SK-N-SH (cell line): Measurements from ENCODE around the gene CA7. TPM values are rescaled to one million over a fixed set of nuclear protein-coding genes. Genes with fewer than 3 reads are reported as not detected.
"Not testable (repeated sequence)": the region's sequence is repeated elsewhere in the genome, so short reads cannot be mapped to it uniquely, and the experiment has no call there.

Source experiments
- CTCF ChIA-PET: fragments of 300-600, 350-600 bp; formaldehyde crosslinking; extraction: SDS; loops from one replicate; lab custom pipeline; 2021; lab: Yijun Ruan, JAX
- POLR2A ChIA-PET: fragments of 350-600 bp; sonication (Branson Sonifier 250); formaldehyde crosslinking; extraction: SDS; loops from one replicate; lab custom pipeline; 2020; ENCODE audit warnings: antibody characterized with exemption, inconsistent platforms; lab: Yijun Ruan, JAX
- DNase-seq: peaks from one replicate; pipeline ENCODE4 v3.0.0; 2012
- H2AFZ ChIP-seq: fragments of 200-600 bp; sonication (generic); 2 replicates; pipeline ENCODE4 v1.8.1; 2016; ENCODE audit warnings: antibody characterized with exemption, mild to moderate bottlenecking, low read depth
- H3F3A ChIP-seq: fragments of 200-600 bp; sonication (generic); replicated peaks from 2 replicates; pipeline ENCODE3; 2016; ENCODE audit warnings: antibody characterized with exemption, mild to moderate bottlenecking; ENCODE audit not compliant: insufficient read depth
- H3K27ac ChIP-seq, 2 experiments: fragments of 200-500 bp in 1 of 2; fragments of 200-600 bp in 1 of 2; sonication (Bioruptor generic) in 1 of 2; sonication (generic), shearing (Covaris generic) in 1 of 2; 2 replicates each; pipeline versions ENCODE4 v1.5.1 to v1.6.1; 2014 to 2016; ENCODE audit warnings: low read depth in 2 of 2, inconsistent platforms in 1 of 2, low read length in 1 of 2, mild to moderate bottlenecking in 1 of 2, mixed read lengths in 1 of 2
- H3K27me3 ChIP-seq: fragments of 200-600 bp; sonication (generic), shearing (Covaris generic); 2 replicates; pipeline ENCODE4 v1.6.1; 2016; ENCODE audit warnings: mixed run types; ENCODE audit not compliant: insufficient read depth
- H3K36me3 ChIP-seq, 2 experiments: fragments of 200-500 bp in 1 of 2; fragments of 200-600 bp in 1 of 2; sonication (Bioruptor generic) in 1 of 2; sonication (generic) in 1 of 2; replicated peaks in 1 of 2; 2 replicates each; pipeline versions ENCODE3 to v1.5.1; 2014 to 2016; ENCODE audit warnings: low read length in 1 of 2, mild to moderate bottlenecking in 1 of 2; ENCODE audit not compliant: insufficient read depth in 2 of 2, control insufficient read depth in 1 of 2
- H3K4me1 ChIP-seq, 2 experiments: fragments of 200-500 bp in 1 of 2; fragments of 200-600 bp in 1 of 2; sonication (Bioruptor generic) in 1 of 2; sonication (generic), shearing (Covaris generic) in 1 of 2; 2 replicates each; pipeline versions ENCODE4 v1.5.1 to v1.6.1; 2014 to 2016; ENCODE audit warnings: low read depth in 1 of 2, low read length in 1 of 2, mixed run types in 1 of 2; ENCODE audit not compliant: insufficient read depth in 2 of 2, control insufficient read depth in 1 of 2
- H3K4me2 ChIP-seq: fragments of 200-600 bp; sonication (generic), shearing (Covaris generic); 2 replicates; pipeline ENCODE4 v1.6.1; 2017; ENCODE audit warnings: mixed run types
- H3K4me3 ChIP-seq, 2 experiments: fragments of 200-500 bp in 1 of 2; fragments of 200-600 bp in 1 of 2; sonication (Bioruptor generic) in 1 of 2; sonication (generic), shearing (Covaris generic) in 1 of 2; 2 replicates each; pipeline versions ENCODE4 v1.5.1 to v1.8.1; 2014 to 2016; ENCODE audit warnings: low read depth in 2 of 2, inconsistent platforms in 1 of 2, low read length in 1 of 2, mild to moderate bottlenecking in 1 of 2, mixed read lengths in 1 of 2, moderate library complexity in 1 of 2
- H3K79me2 ChIP-seq: fragments of 200-600 bp; sonication (generic); 2 replicates; pipeline ENCODE4 v1.8.1; 2017; ENCODE audit warnings: mild to moderate bottlenecking; ENCODE audit not compliant: insufficient read depth
- H3K9ac ChIP-seq: fragments of 200-600 bp; sonication (generic); 2 replicates; pipeline ENCODE4 v1.6.1; 2017; ENCODE audit warnings: mixed run types
- H3K9me2 ChIP-seq: fragments of 200-600 bp; sonication (generic); 2 replicates; pipeline ENCODE4 v1.6.1; 2017; ENCODE audit warnings: mixed run types
- H3K9me3 ChIP-seq: fragments of 200-600 bp; sonication (generic); 2 replicates; pipeline ENCODE4 v1.6.1; 2017; ENCODE audit warnings: mixed run types, mild to moderate bottlenecking, moderate library complexity
- H4K20me1 ChIP-seq: fragments of 200-600 bp; sonication (generic); 2 replicates; pipeline ENCODE4 v1.6.1; 2017; ENCODE audit warnings: mild to moderate bottlenecking, mixed run types; ENCODE audit not compliant: insufficient read depth
- CHD2 ChIP-seq: fragments of 150-350 bp; IDR thresholded peaks from 2 replicates; pipeline ENCODE4 v1.6.1; 2018; ENCODE audit warnings: low read length; ENCODE audit not compliant: partially characterized antibody
- EZH2phosphoT487 ChIP-seq: fragments of 200-600 bp; sonication (generic); IDR thresholded peaks from 2 replicates; pipeline ENCODE4 v1.6.1; 2017; ENCODE audit warnings: low read depth, mixed run types, mild to moderate bottlenecking, antibody characterized with exemption, moderate library complexity, borderline replicate concordance
- FOXM1 ChIP-seq: IDR thresholded peaks from 2 replicates; pipeline ENCODE4 v1.4.0; 2012; ENCODE audit warnings: low read depth, mild to moderate bottlenecking
- GABPA ChIP-seq: IDR thresholded peaks from 2 replicates; pipeline ENCODE4 v1.4.0; 2012; ENCODE audit warnings: low read depth, mild to moderate bottlenecking
- PBX3 ChIP-seq: IDR thresholded peaks from 2 replicates; pipeline ENCODE4; 2012
- RAD21 ChIP-seq: IDR thresholded peaks from 2 replicates; pipeline ENCODE4 v1.6.1; 2012; ENCODE audit warnings: mild to moderate bottlenecking, low read length
- RXRA ChIP-seq: IDR thresholded peaks from 2 replicates; pipeline ENCODE4 v1.4.0; 2012; ENCODE audit warnings: low read depth, mild to moderate bottlenecking, borderline replicate concordance
- SIN3A ChIP-seq: IDR thresholded peaks from 2 replicates; pipeline ENCODE4 v1.6.1; 2012; ENCODE audit warnings: low read depth, mild to moderate bottlenecking, low read length, moderate library complexity, borderline replicate concordance
- TCF12 ChIP-seq: IDR thresholded peaks from 2 replicates; pipeline ENCODE4 v1.4.0; 2012
- TEAD4 ChIP-seq: IDR thresholded peaks from 2 replicates; pipeline ENCODE4 v1.4.0; 2012; ENCODE audit warnings: mild to moderate bottlenecking, borderline replicate concordance; ENCODE audit not compliant: insufficient read depth
- WGBS: methylation state at CpG from one replicate; pipeline ENCODE4 v1.1.6; 2017; ENCODE audit warnings: low lambda C conversion rate; 5-methylcytosine and 5-hydroxymethylcytosine counted together
- polyA plus RNA-seq, 3 experiments: library from polyadenylated mRNA; depleted of rRNA; stranded (reverse); fragments of >200 nt; gene quantifications; 2 replicates each; pipeline ENCODE4 v1.2.3, GENCODE V29; 2012
- TF ChIP-seq, protein P1 (sequence below): IDR thresholded peaks from 2 replicates; pipeline ENCODE4 v1.4.0; 2012; ENCODE audit warnings: low read depth, borderline replicate concordance
- TF ChIP-seq, protein P2 (sequence below): IDR thresholded peaks from 2 replicates; pipeline ENCODE4 v1.4.0; 2012; ENCODE audit warnings: low read depth
- TF ChIP-seq, protein P3 (sequence below): fragments of 150-350 bp; IDR thresholded peaks from 2 replicates; pipeline ENCODE4 v1.6.1; 2017; ENCODE audit warnings: antibody characterized with exemption, low read length, low read depth, borderline replicate concordance
- TF ChIP-seq, protein P4 (sequence below): IDR thresholded peaks from 2 replicates; pipeline ENCODE4 v1.4.0; 2012; ENCODE audit warnings: low read depth, borderline replicate concordance

The CA7 gene
- polyA plus RNA-seq, 1 of the 3 experiments (the other 2 are of a cell fraction) = 0.12 TPM

- TF ChIP-seq SIN3A (no peak), FOXM1 (no peak), EZH2phosphoT487 (no peak), CHD2 (no peak), PBX3 (no peak), RAD21 (no peak), RXRA (no peak), GABPA (no peak), TEAD4 (no peak), TCF12 (no peak)
- TF ChIP-seq, protein P1, sequence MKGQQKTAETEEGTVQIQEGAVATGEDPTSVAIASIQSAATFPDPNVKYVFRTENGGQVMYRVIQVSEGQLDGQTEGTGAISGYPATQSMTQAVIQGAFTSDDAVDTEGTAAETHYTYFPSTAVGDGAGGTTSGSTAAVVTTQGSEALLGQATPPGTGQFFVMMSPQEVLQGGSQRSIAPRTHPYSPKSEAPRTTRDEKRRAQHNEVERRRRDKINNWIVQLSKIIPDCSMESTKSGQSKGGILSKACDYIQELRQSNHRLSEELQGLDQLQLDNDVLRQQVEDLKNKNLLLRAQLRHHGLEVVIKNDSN = no peak
- TF ChIP-seq, protein P2, sequence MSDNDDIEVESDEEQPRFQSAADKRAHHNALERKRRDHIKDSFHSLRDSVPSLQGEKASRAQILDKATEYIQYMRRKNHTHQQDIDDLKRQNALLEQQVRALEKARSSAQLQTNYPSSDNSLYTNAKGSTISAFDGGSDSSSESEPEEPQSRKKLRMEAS = no peak
- TF ChIP-seq, protein P3, sequence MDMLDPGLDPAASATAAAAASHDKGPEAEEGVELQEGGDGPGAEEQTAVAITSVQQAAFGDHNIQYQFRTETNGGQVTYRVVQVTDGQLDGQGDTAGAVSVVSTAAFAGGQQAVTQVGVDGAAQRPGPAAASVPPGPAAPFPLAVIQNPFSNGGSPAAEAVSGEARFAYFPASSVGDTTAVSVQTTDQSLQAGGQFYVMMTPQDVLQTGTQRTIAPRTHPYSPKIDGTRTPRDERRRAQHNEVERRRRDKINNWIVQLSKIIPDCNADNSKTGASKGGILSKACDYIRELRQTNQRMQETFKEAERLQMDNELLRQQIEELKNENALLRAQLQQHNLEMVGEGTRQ = no peak
- TF ChIP-seq, protein P4, sequence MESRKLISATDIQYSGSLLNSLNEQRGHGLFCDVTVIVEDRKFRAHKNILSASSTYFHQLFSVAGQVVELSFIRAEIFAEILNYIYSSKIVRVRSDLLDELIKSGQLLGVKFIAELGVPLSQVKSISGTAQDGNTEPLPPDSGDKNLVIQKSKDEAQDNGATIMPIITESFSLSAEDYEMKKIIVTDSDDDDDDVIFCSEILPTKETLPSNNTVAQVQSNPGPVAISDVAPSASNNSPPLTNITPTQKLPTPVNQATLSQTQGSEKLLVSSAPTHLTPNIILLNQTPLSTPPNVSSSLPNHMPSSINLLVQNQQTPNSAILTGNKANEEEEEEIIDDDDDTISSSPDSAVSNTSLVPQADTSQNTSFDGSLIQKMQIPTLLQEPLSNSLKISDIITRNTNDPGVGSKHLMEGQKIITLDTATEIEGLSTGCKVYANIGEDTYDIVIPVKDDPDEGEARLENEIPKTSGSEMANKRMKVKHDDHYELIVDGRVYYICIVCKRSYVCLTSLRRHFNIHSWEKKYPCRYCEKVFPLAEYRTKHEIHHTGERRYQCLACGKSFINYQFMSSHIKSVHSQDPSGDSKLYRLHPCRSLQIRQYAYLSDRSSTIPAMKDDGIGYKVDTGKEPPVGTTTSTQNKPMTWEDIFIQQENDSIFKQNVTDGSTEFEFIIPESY = no peak
- Histone ChIP-seq H3K4me2 (no peak overlapping the region), H3K4me3 (no peak overlapping the region), H3K79me2 (no peaks in the 10 kb centered on the region), H3K9me3 (no peaks in the 10 kb centered on the region), H3K9me2 (no peaks in the 10 kb centered on the region), H3K4me1 (peaks cover 18 to 19% of the 10 kb centered on the region in 2 experiments), H3F3A (peaks cover 3% of the 10 kb centered on the region), H3K27me3 (no peaks in the 10 kb centered on the region), H3K36me3 (no peaks in the 10 kb centered on the region), H4K20me1 (no peaks in the 10 kb centered on the region), H3K9ac (no peak overlapping the region), H3K27ac (no peak overlapping the region), H2AFZ (no peak overlapping the region)
- no peak for DNase-seq
- CTCF ChIA-PET = interaction anchor here (0.8 to 8.5 kb wide), 29 partner anchors 9 to 289 kb away, joined by 3 to 174 read pairs (median 6); partner anchors contain the start of genes CDH16, CES3, CIAO2B and NOL3
- POLR2A ChIA-PET = interaction anchor here (1.0 kb wide), 1 partner anchor 15 kb away, joined by 4 read pairs; the partner anchor contains the start of gene PDP2
- 94% methylated on average over 3 of the region's 3 CpGs for WGBS
Observed at GRCh38 chr16:66895999-66896398, 51.8 kb downstream of the CA7 start.

DNA sequence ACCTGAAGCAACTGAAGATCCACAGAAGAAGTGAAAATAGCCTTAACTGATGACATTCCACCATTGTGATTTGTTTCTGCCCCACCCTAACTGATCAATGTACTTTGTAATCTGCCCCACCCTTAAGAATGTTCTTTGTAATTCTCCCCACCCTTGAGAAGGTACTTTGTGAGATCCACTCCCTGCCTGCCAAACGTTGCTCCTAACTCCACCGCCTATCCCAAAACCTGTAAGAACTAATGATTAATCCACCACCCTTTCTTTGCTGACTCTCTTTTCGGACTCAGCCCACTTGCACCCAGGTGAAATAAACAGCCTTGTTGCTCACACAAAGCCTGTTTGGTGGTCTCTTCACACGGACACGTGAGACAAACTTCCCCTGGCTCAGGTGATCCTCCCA is 52.5 kb downstream of the CA7 start:
- H3K79me2 ChIP-seq, H3K27me3 ChIP-seq, H3F3A ChIP-seq, H3K9me3 ChIP-seq, POLR2A ChIA-PET, H3K27ac ChIP-seq, H3K9me2 ChIP-seq, H2AFZ ChIP-seq, H3K36me3 ChIP-seq, H3K4me2 ChIP-seq, H3K9ac ChIP-seq, DNase-seq, H4K20me1 ChIP-seq, H3K4me3 ChIP-seq: not testable (repeated sequence)
- 93% methylated on average over 5 of the region's 5 CpGs for WGBS
- CTCF ChIA-PET = interaction anchor here (1.3 to 8.5 kb wide), 7 partner anchors 9 to 54 kb away, joined by 3 to 174 read pairs (median 35); partner anchors contain the start of genes CDH16, CIAO2B and RRAD
- H3K4me1 ChIP-seq = peaks cover 19% of the 10 kb centered on the region in 2 experiments
